Skeletal muscle tissue (tissue), 4 donors: ENCODE results near the gene GMPR. TPM values are rescaled to one million over a fixed set of nuclear protein-coding genes. Genes with fewer than 3 reads are reported as not detected.
A peak's percentile ranks its signal among the peaks of the same experiment; 100 is the strongest.

Experiments used
- H3K27ac ChIP-seq: one replicate; pipeline ENCODE4 v1.7.0; 2013; ENCODE audit warnings: mild to moderate bottlenecking, low read depth, low read length, inconsistent platforms
- H3K27me3 ChIP-seq, 3 donors: one replicate each; pipeline ENCODE4 v1.7.0; 2013; ENCODE audit warnings: low read length in 3 of 3; ENCODE audit not compliant: control insufficient read depth in 3 of 3, insufficient read depth in 3 of 3
- H3K36me3 ChIP-seq, 3 donors: one replicate each; pipeline ENCODE4 v1.7.0; 2013; ENCODE audit warnings: low read length in 3 of 3; ENCODE audit not compliant: control insufficient read depth in 3 of 3, insufficient read depth in 3 of 3
- H3K4me1 ChIP-seq, 3 donors: one replicate each; pipeline ENCODE4 v1.7.0; 2013; ENCODE audit warnings: low read length in 3 of 3, mild to moderate bottlenecking in 3 of 3; ENCODE audit not compliant: control insufficient read depth in 3 of 3, insufficient read depth in 3 of 3
- H3K4me3 ChIP-seq, 3 donors: one replicate each; pipeline ENCODE4 v1.7.0; 2013; ENCODE audit warnings: low read length in 3 of 3
- H3K9ac ChIP-seq, 3 donors: one replicate each; pipeline ENCODE4 v1.7.0; 2013; ENCODE audit warnings: low read length in 3 of 3, mild to moderate bottlenecking in 3 of 3, moderate library complexity in 2 of 3, low read depth in 1 of 3
- H3K9me3 ChIP-seq, 3 donors: one replicate each; pipeline ENCODE4 v1.7.0; 2013; ENCODE audit warnings: low read length in 3 of 3; ENCODE audit not compliant: control insufficient read depth in 3 of 3
- total RNA-seq: library from RNA; depleted of rRNA; stranded (reverse); fragments of >200 nt; gene quantifications from one replicate; pipeline ENCODE4 v1.2.3, GENCODE V29; 2014
- donor health status: Osteomylitis.

The GMPR gene
- total RNA-seq, 1 donor from 2014 or later = 26.1 TPM

DNA sequence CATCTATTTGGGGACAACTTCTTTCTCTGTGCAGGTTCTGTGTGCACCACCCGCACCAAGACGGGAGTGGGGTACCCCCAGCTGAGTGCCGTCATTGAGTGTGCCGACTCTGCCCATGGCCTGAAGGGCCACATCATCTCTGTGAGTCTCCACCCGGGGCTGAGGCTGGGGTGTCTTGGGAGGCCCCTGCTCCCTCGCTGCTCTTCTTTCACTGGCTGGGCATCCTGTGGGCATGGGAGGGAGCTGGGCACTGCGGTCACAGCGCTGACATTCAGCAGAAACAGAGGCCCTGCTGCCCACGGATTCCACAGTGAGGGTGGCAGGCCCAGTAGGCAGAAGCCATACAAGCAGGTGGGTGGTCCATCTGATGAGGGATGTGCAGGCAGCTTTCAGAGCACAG is 40.4 kb downstream of the GMPR start:
- Histone ChIP-seq H3K27ac (peak overlapping the region; percentile 99), H3K4me1 (peaks cover 28 to 54% (median 46%) of the 10 kb centered on the region in 3 donors), H3K4me3 (peak overlapping the region; percentile 64 to 66 (median 66)), H3K27me3 (no peaks in the 10 kb centered on the region), H3K9me3 (no peaks in the 10 kb centered on the region), H3K36me3 (peaks cover 10 to 19% (median 16%) of the 10 kb centered on the region in 3 donors), H3K9ac (peak overlapping the region; percentile 58 to 92 (median 91))

DNA sequence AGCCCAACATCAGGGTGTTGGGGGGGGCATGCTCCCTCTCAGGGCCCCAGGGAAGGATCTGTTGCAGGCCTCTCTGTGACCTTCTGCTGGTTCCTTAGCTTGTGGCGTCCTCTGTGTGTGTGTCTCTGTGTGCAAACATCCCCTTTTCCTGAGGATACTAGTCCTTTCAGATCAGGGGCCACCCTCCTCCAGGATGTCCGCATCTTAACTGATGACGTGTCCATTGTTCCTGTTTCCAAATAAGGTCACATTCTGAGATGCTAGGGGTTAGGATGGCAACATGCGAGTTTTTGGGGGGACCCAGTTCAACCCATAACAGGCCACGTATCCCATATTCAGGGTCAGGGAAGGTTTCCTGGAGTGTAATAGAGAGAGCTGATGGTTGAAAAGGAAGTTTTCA is 40.9 kb downstream of the GMPR start:
- Histone ChIP-seq H3K27me3 (no peaks in the 10 kb centered on the region), H3K9me3 (no peaks in the 10 kb centered on the region), H3K4me3 (peak overlapping the region; percentile 64 to 66 (median 66)), H3K9ac (peak overlapping the region; percentile 58 to 92 (median 91)), H3K36me3 (peaks cover 12 to 19% (median 17%) of the 10 kb centered on the region in 3 donors), H3K27ac (peak overlapping the region; percentile 99), H3K4me1 (peaks cover 31 to 59% (median 51%) of the 10 kb centered on the region in 3 donors)

DNA sequence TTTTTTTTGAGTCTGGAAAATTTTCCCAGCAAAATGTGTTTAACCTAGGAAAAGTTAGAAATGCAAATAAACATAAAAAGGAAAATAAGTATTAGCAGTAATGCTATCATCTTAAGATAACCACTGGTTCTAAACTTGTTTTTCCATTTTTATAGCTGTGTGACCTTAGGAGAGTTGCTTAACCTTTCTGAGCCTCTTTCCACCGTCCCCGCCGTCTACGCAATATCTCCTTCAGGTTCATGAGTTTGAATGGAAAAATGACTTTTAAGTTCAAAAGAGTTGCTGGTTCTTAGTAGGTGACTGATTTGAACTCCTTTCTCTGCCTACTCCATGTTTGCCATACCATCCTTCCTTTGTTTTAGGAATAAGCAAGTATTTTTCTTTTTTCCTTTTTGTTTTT is 44.0 kb downstream of the GMPR start:
- peaks cover 23 to 62% (median 46%) of the 10 kb centered on the region in 3 donors for H3K4me1 ChIP-seq
- H3K9ac ChIP-seq = no peak overlapping the region
- peaks cover 17 to 28% (median 24%) of the 10 kb centered on the region in 3 donors for H3K36me3 ChIP-seq

GRCh38 chr6:16284472-16284871 is 46.1 kb downstream of the GMPR start:
- Histone ChIP-seq H3K36me3 (peaks cover 11 to 34% (median 20%) of the 10 kb centered on the region in 3 donors), H3K4me1 (peaks cover 13 to 42% (median 27%) of the 10 kb centered on the region in 3 donors), H3K9me3 (no peaks in the 10 kb centered on the region), H3K27me3 (no peaks in the 10 kb centered on the region), H3K4me3 (no peak overlapping the region), H3K9ac (peak overlapping the region in 1 of 3 donors; percentile 41), H3K27ac (peak overlapping the region; percentile 2)

More for the DNA sequence above, 44.0 kb downstream of the GMPR start:
- H3K27ac ChIP-seq = no peak overlapping the region
- no peaks in the 10 kb centered on the region for H3K9me3 ChIP-seq
- no peaks in the 10 kb centered on the region for H3K27me3 ChIP-seq
- no peak overlapping the region for H3K4me3 ChIP-seq

DNA sequence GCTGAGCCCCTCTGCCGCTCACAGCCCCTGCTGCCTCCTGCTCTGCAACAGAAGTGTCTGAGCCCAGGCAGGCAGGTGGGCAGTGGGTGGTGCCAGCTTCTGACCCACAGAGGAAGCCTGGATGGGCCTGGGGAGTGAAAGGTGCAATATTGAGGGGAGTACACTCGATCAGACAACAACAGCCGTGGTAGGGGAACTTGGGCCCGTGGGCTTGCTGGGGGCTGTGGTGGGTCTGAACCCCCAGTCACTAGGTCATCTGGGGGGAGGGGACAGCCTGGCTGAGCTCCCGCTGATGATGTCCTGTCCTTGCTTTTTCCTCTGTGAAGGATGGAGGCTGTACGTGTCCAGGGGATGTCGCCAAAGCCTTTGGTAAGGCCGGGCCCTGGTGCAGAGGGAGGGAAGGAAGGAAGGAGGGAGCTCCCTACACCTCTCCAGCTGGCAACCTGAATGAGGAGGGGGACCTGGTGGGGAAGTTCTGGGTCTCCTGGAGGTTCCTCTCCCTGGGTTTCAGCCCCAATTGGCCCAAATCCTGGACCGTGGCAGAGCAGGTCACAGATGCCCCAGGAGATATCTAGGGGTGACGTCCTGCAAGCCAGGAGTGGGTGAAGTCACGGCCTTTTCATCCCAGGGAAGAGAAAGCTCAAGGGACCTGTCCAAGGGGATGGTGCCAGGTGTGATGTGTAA is 47.2 kb downstream of the GMPR start:
- H3K9me3 ChIP-seq = no peaks in the 10 kb centered on the region
- H3K27me3 ChIP-seq = no peaks in the 10 kb centered on the region
- peaks cover 6 to 30% (median 20%) of the 10 kb centered on the region in 3 donors for H3K4me1 ChIP-seq
- H3K27ac ChIP-seq = peak overlapping the region; percentile 9
- peak overlapping the region in 1 of 3 donors; percentile 45 for H3K9ac ChIP-seq
- no peak overlapping the region for H3K4me3 ChIP-seq
- H3K36me3 ChIP-seq = peaks cover 15 to 38% (median 17%) of the 10 kb centered on the region in 3 donors

- Histone ChIP-seq H3K4me3 (no peak overlapping the region), H3K27ac (peak overlapping the region; percentile 9), H3K4me1 (peaks cover 6 to 30% (median 19%) of the 10 kb centered on the region in 3 donors), H3K9me3 (no peaks in the 10 kb centered on the region), H3K27me3 (no peaks in the 10 kb centered on the region), H3K9ac (no peak overlapping the region), H3K36me3 (peaks cover 18 to 34% (median 22%) of the 10 kb centered on the region in 3 donors)
Measured at GRCh38 chr6:16286151-16286522, 47.8 kb downstream of the GMPR start.

- peaks cover 18 to 38% (median 24%) of the 10 kb centered on the region in 3 donors for H3K36me3 ChIP-seq
- no peak overlapping the region for H3K9ac ChIP-seq
- H3K27ac ChIP-seq = no peak overlapping the region
- no peak overlapping the region for H3K4me3 ChIP-seq
- peaks cover 19 to 35% (median 23%) of the 10 kb centered on the region in 3 donors for H3K4me1 ChIP-seq
- no peaks in the 10 kb centered on the region for H3K27me3 ChIP-seq
- H3K9me3 ChIP-seq = no peaks in the 10 kb centered on the region
Measured at GRCh38 chr6:16288163-16288562, 49.8 kb downstream of the GMPR start.

DNA sequence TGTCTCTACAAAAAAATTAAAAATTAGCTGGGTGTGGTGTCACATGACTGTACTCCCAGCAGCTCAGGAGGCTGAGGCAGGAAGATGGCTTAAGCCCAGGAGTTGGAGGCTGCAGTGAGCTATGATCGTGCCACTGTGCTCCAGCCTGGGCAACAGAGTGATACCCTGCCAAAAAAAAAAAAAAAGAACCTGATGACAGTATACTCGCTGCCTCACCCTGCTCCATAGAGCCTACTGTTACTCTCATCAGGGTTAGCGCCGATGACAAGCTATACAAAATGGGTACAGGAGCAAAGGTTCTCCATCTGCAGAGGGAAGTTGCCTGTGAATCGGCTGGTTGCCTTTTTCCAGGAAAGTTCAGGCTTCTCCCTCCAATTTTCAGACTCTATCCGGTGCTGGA is 53.4 kb downstream of the GMPR start:
- no peak overlapping the region for H3K4me3 ChIP-seq
- peak overlapping the region; percentile 5 for H3K27ac ChIP-seq
- peaks cover 31 to 40% (median 37%) of the 10 kb centered on the region in 3 donors for H3K36me3 ChIP-seq

GRCh38 chr6:16292432-16292831 is 54.0 kb downstream of the GMPR start:
- Histone ChIP-seq H3K9me3 (no peaks in the 10 kb centered on the region), H3K36me3 (peaks cover 32 to 35% (median 35%) of the 10 kb centered on the region in 3 donors), H3K4me1 (peaks cover 7 to 13% (median 11%) of the 10 kb centered on the region in 3 donors), H3K27ac (peak overlapping the region; percentile 5), H3K9ac (peak overlapping the region in 1 of 3 donors; percentile 26), H3K27me3 (no peaks in the 10 kb centered on the region), H3K4me3 (no peak overlapping the region)

More for the DNA sequence above, 53.4 kb downstream of the GMPR start:
- no peaks in the 10 kb centered on the region for H3K9me3 ChIP-seq
- H3K9ac ChIP-seq = no peak overlapping the region
- peaks cover 7 to 13% (median 11%) of the 10 kb centered on the region in 3 donors for H3K4me1 ChIP-seq
- H3K27me3 ChIP-seq = no peaks in the 10 kb centered on the region

DNA sequence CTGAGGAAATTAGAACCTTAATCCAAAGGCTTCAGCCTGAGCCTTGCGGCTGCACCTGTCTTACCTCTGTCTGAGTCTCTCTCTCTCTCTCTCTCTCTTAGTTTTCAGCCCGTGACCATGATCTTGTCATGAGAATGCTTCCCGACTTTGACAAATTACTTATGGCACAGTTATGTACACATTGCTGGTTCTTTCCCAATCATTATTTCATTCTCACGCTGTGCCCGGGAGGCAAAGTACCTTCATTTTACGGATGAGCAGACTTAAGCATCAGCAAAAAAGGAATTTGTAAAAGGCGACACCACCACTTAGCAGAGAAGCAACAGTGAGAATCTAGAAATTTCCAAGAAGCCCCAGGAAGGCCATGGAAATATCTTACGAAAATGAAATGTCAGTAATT is 54.6 kb downstream of the GMPR start:
- Histone ChIP-seq H3K4me1 (peaks cover 7 to 13% (median 11%) of the 10 kb centered on the region in 3 donors), H3K4me3 (no peak overlapping the region), H3K9me3 (no peaks in the 10 kb centered on the region), H3K36me3 (peaks cover 36 to 37% (median 37%) of the 10 kb centered on the region in 3 donors), H3K9ac (no peak overlapping the region), H3K27me3 (no peaks in the 10 kb centered on the region), H3K27ac (no peak overlapping the region)
